ENCODE results near the gene CCL14. TPM values are rescaled to one million over a fixed set of nuclear protein-coding genes. Genes with fewer than 3 reads are reported as not detected.

The CCL14 gene
- total RNA-seq, 1 experiment from 2014 or later = not detected

DNA sequence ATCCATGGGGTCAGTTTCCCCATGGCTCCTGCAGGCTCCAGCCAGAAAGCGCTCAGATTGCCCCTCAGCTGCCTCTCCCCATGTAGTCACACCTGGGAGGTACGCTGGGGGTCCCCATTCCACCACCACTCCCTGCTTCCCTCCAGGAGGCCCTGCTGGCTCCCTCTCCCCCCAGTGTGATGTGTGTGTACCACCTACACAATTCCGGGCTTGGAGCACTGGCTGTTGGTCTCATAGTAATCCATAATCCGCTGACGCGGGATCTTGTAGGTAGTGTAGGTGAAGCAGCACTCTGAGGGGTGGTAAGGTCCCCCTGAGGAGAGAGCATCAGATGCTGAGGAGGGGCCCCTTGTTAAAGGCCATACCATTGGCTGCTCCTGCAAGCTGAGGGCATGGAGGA, 2.4 kb downstream of the CCL14 start:
- no peak overlapping the region for H2AFZ ChIP-seq (ENCODE audit: low read length)
- Mint-ChIP-seq H3K36me3 (ENCODE audit: insufficient read depth in 1 of 3, low read depth in 3 of 3) (no peaks in the 10 kb centered on the region), H3K27ac (no peak overlapping the region; a peak in 1 of 7 replicates), H3K4me1 (no peaks in the 10 kb centered on the region), H3K9me3 (no peaks in the 10 kb centered on the region; a peak in 2 of 5 replicates), H3K27me3 (ENCODE audit: low read depth) (peaks cover 5% of the 10 kb centered on the region), H3K4me3 (no peak overlapping the region)
- WGBS (ENCODE audit: extremely low coverage, insufficient read length, low lambda C conversion rate) = no CpG with 5 or more reads among the region's 6 CpGs
- no peaks in the 10 kb centered on the region for H3K79me1 ChIP-seq (ENCODE audit: insufficient read depth, low read depth, low read length, poor library complexity, severe bottlenecking)
- H3K79me2 ChIP-seq (ENCODE audit: insufficient read depth, low read length) = no peaks in the 10 kb centered on the region
- no peaks in the 10 kb centered on the region for H3K4me1 ChIP-seq (ENCODE audit: insufficient read depth, low read length)
- TF ChIP-seq, protein P1, sequence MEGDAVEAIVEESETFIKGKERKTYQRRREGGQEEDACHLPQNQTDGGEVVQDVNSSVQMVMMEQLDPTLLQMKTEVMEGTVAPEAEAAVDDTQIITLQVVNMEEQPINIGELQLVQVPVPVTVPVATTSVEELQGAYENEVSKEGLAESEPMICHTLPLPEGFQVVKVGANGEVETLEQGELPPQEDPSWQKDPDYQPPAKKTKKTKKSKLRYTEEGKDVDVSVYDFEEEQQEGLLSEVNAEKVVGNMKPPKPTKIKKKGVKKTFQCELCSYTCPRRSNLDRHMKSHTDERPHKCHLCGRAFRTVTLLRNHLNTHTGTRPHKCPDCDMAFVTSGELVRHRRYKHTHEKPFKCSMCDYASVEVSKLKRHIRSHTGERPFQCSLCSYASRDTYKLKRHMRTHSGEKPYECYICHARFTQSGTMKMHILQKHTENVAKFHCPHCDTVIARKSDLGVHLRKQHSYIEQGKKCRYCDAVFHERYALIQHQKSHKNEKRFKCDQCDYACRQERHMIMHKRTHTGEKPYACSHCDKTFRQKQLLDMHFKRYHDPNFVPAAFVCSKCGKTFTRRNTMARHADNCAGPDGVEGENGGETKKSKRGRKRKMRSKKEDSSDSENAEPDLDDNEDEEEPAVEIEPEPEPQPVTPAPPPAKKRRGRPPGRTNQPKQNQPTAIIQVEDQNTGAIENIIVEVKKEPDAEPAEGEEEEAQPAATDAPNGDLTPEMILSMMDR (conservative IDR thresholded peaks at IDR 0.05) = no peak
- no peak overlapping the region for H3T11ph ChIP-seq (ENCODE audit: low read length)
- H4K91ac ChIP-seq (ENCODE audit: insufficient read length, low read depth, low read length) = no peak overlapping the region
- no peaks in the 10 kb centered on the region for H3K27me3 ChIP-seq (ENCODE audit: insufficient read depth, low read length)
- no peak overlapping the region for H2AK5ac ChIP-seq (ENCODE audit: insufficient read length, low read length)
- no peak overlapping the region for H3K9ac ChIP-seq (ENCODE audit: extremely low read depth, insufficient read length, low read length)
- H2BK15ac ChIP-seq (ENCODE audit: low read depth, low read length) = no peak overlapping the region
- no peak overlapping the region for H3K4me2 ChIP-seq (ENCODE audit: insufficient read depth, insufficient read length, low read length)
- H3K9me3 ChIP-seq (ENCODE audit: control insufficient read depth, low read depth, low read length) = no peaks in the 10 kb centered on the region
- H2BK12ac ChIP-seq (ENCODE audit: insufficient read length, low read depth, low read length) = no peak overlapping the region
- no peak overlapping the region for H2BK20ac ChIP-seq (ENCODE audit: low read depth, low read length, poor library complexity, severe bottlenecking)
- no peak overlapping the region for H4K8ac ChIP-seq (replicated peaks; ENCODE audit: insufficient read length, low read depth, low read length)
- no peak overlapping the region for H3K18ac ChIP-seq (ENCODE audit: insufficient read length, low read depth, low read length)
- H3K56ac ChIP-seq (ENCODE audit: insufficient read length, low read depth, low read length) = no peak overlapping the region
- H4K20me1 ChIP-seq (ENCODE audit: control insufficient read depth, insufficient read depth, insufficient read length) = no peaks in the 10 kb centered on the region
- DNase-seq = peak; percentile 19
- H2BK120ac ChIP-seq (ENCODE audit: low read depth, low read length, poor library complexity, severe bottlenecking) = no peak overlapping the region
- H4K5ac ChIP-seq (ENCODE audit: insufficient read length, low read depth, low read length) = no peak overlapping the region
- no peak overlapping the region for H3K14ac ChIP-seq (ENCODE audit: insufficient read depth, low read length)
- H3K23ac ChIP-seq (ENCODE audit: insufficient read length, low read depth, low read length) = no peak overlapping the region
- H3K27ac ChIP-seq (ENCODE audit: insufficient read length, low read depth, low read length) = no peak overlapping the region
- no peaks in the 10 kb centered on the region for H3K23me2 ChIP-seq (ENCODE audit: insufficient read length, low read depth, low read length, poor library complexity, severe bottlenecking)
- no peak overlapping the region for H2BK5ac ChIP-seq (ENCODE audit: insufficient read length, low read length)
- H3K4ac ChIP-seq (ENCODE audit: low read depth, low read length) = no peak overlapping the region

All from H9 (cell line).